NCI-H2081 treated with DMSO at 0.1 percent for 48 hours (cell line): Measurements from ENCODE around the gene MMP14.
"Not testable (repeated sequence)": the region's sequence is repeated elsewhere in the genome, so short reads cannot be mapped to it uniquely, and the experiment has no call there.

Source experiments
- DNase-seq: peaks from one replicate; lab custom pipeline; 2025; lab: John Stamatoyannopoulos, UW

MMP14 gene

GRCh38 chr14:22842211-22843122 lies 6.1 kb downstream of the MMP14 start:
- DNase-seq = no peak

GRCh38 chr14:22843123-22843925 lies 6.9 kb downstream of the MMP14 start:
- DNase-seq = no peak

- no peak for DNase-seq
These were observed 8.1 kb downstream of the MMP14 start for GRCh38 chr14:22844221-22845102.

- no peak for DNase-seq
These were observed 8.7 kb downstream of the MMP14 start for GRCh38 chr14:22845103-22845394.

GRCh38 chr14:22845821-22846625 lies 9.6 kb downstream of the MMP14 start:
- no peak for DNase-seq

GRCh38 chr14:22846811-22847307 lies 10.5 kb downstream of the MMP14 start:
- DNase-seq = no peak

GRCh38 chr14:22847661-22848341 lies 11.4 kb downstream of the MMP14 start:
- no peak for DNase-seq

- no peak for DNase-seq
These were observed 12.2 kb downstream of the MMP14 start for GRCh38 chr14:22848351-22849164.

- no peak for DNase-seq
These were observed 12.9 kb downstream of the MMP14 start for GRCh38 chr14:22849212-22849819.

GRCh38 chr14:22850944-22851764 lies 14.8 kb downstream of the MMP14 start:
- no peak for DNase-seq

- not testable (repeated sequence) for DNase-seq
These were observed 15.8 kb downstream of the MMP14 start for GRCh38 chr14:22852178-22852577.

GRCh38 chr14:22852599-22852939 lies 16.2 kb downstream of the MMP14 start:
- no peak for DNase-seq

GRCh38 chr14:22852940-22853767 lies 16.8 kb downstream of the MMP14 start:
- DNase-seq = no peak

GRCh38 chr14:22854296-22854695 lies 17.9 kb downstream of the MMP14 start:
- not testable (repeated sequence) for DNase-seq

- DNase-seq = no peak
These were observed 18.8 kb downstream of the MMP14 start for GRCh38 chr14:22854963-22855724.

- no peak for DNase-seq
These were observed 20.0 kb downstream of the MMP14 start for GRCh38 chr14:22856428-22856827.

- DNase-seq = not testable (repeated sequence)
These were observed 24.0 kb downstream of the MMP14 start for GRCh38 chr14:22860377-22860776.
